Measurements from ENCODE around the gene HIVEP1.

HIVEP1 gene

DNA sequence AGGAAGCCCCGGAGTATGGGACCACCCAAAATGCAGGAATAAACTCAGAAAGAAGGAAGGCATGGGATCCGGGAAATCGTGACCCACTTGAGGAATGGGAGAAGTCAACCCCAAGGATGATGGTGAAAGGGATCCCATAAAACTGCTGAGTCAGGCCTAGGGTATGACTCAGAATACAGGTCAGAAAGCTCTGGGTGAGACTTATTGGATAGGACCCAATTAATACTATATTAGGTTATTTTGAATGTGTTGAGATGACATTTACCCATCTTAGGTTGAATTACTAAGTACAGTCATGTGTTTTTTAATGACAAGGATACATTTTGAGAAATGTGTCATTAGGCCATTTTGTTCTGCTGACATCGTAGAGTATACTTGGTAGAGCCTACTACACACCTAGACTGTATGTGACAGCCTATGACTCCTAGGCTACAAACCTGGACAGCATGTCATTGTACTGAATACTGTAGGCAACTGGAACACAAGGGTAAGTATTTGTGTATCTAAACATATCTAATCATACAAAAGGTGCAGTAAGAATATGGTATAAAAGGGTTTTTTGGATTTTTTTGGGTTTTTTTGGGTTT lies 17.1 kb upstream of the HIVEP1 start:
- no peak for DNase-seq

DNA sequence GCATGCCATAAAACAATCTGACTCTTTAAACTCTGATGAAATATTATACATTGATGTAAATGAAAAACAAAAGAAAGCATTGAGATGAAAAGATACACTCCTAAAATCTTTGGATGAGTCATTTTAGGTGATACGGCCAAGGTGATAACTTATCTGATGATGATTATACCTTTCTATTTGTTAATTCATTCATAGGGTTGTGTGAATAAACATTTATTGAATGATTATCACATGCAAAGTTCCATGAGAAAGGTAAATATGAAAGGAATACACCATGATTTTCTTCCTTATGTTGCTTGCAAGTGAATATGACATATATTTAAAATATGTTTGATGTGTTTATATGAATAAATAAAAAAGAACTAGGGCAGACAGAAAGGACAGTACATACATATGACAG lies 15.4 kb upstream of the HIVEP1 start:
- DNase-seq, result no peak

DNA sequence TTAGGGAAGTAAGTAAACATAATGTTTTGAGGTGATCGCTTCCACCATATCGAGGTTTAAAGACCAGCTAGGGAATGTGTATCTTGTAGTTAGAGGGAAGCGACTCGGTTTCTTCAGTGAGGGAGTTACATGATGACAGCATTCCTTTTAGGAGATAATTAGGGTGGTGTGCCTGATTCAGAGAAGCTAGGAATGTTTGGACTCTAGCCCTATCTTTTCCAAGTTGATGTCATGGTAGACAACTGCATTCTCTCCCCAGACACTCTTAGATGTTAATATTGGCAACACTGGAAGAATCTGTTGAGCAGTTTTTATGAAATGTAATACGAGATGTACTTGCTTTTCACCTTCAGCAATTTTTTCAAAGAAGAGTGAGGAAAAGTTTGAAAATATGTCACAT lies 12.9 kb upstream of the HIVEP1 start:
- no peak for DNase-seq

DNA sequence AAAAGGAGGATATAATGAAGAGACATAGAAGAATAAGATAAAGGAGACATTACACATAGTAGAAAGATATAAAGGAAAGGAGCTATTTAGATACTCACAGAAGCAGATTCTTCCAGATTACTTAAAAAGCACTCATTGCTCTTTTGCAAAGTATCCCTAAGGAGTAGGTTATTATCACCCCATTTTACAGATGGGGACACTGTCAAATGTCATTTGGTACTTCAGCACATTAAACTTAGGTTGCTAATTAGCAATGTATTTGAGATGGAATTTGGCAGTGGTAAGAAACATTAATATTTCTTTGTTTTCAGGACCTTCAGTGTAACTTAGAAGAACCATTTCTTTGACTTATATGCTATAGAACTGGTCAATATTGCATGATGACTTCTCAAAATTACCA lies 11.9 kb upstream of the HIVEP1 start:
- DNase-seq, result no peak

DNA sequence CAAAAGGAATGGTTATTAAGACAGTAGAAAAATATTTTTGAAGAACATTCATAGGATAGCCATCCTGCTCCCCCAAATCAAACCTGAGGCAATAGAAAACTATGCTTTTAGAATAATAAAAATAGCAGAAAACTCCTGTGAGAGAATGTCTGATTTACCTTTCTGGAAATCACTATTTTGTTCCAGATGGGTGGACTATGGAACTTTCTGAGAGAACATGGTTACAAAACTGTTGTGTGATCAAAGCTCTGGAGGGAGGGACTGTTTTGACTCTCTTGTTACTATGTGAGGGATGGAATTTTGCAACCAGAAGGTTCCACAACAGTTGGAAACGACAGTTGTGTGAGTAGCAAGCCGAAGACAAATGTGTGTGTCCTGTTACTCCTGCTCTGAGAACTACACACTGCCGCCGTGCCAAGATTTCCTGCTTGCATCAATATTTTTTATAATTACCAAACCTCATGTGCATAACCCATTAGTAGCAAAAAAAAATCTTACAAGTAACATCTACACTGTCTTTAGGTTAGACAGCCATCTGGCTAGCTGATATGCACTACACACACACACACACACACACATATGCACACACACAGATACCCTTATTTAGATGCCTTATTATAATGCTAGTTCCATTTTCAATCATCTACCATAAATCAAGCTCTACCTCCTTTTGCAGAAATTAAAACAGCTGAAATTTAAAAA lies 11.0 kb upstream of the HIVEP1 start:
- DNase-seq, result peak; percentile 11

DNA sequence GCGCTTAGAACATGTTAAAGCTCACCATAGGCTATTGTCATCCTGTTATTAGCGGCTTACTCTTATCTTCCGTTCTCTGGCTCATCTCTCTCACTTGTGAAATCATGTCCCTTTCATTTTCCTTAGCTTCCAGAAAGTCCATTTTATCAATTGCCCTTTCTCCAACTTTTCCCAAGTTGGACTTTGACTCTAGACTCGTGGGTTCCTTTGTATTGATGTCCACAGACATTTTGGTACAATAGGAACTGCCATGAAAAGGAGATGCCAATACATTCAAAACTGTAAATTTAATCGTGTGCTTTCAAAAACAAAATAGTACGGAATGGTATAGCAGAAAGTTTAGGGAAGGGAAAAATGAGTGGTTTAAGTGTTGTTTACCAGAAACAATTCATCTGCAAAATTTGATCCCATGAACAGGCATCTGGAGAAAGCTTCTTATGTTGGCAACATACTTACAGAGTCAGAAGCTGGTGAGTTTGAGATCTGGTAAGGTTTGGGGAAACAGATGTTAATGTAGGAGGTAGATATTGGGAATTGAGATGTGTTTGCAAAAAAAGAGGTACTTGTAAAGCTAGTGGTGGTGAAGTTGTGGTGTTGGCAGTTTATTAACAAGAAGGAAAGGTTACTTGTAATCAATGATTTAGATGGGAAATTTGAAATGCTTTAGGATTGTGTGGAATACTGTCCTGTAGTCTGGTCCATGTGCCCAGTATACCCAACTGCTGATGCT lies 10.2 kb upstream of the HIVEP1 start:
- DNase-seq, result no peak

DNA sequence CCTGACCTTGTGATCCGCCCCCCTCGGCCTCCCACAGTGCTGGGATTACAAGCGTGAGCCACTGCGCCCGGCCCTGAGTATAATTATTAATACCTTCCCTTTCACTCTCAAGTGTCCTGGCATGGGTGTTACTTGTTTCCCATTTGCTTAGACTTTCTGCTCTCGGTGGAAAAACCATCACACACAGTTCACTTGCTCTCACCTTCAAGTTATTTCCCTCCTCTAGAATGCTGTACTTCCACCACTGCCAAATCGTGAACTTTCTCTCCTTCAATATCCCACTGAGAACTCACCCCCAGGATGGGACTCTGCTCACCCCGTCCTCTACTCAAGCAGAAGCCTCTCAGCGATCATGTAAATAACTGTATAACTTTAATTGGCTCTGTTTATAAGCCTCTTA lies 4.6 kb upstream of the HIVEP1 start:
- peak; percentile 50 for DNase-seq

DNA sequence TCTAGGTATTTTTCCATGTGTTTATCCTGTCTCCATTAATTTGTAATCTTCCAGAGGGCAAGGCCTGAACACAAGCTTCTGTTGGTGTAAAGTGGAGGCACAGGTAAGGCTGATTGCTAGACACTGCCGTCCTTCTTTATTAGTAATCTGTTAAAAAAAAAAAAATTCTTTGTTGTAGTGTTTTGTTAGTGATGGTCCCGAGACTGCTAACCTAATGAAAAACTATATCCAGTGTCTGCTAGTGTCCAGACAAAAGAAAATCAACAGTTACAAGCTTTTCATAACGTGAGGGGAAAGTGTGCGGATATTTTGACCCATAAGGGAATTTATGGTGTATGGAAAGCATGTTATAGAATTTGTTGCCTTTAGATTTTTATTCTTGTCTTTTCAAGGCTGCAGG lies 4.2 kb upstream of the HIVEP1 start:
- no peak for DNase-seq

DNA sequence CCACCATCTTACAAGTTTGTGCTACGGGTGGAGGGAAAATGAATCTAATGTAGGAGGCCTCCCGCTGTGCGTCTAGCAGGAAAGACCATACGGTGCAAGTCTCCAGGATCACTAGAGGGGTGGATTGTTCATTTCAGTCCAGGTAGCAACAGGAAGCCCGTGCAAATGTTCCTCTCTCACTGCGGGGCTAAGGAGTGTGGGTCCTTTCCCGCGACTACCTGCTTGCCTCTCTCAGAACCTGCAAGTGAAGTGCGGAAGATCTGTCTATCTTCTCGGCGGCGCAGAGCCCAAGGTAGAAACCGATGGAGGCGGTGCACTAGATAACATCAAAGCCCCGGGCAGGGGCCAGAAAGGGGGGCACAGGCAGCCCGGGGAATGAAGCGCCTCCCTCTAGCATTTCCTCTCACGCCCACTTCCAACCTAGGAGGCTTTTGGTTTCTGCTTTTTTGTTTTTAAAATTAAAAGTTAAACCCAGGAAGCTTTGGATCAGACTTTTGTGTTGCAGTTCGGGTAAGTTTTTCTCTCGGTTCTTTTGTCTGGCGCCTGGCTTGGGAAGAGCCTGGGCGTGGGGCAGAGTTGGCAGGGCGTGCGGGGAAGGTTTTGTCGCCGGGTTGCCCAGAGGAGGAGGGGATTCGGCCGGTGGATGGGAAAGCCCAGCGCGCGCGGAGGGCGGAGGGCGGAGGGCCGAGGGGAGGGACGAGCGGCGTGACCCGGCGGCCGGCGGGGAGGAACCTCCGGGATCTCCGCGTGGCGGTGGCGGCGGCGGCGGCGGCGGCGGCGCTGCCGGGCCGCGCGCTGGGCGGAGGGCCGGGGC lies 3.5 kb upstream of the HIVEP1 start:
- DNase-seq, result peak; percentile 74

DNA sequence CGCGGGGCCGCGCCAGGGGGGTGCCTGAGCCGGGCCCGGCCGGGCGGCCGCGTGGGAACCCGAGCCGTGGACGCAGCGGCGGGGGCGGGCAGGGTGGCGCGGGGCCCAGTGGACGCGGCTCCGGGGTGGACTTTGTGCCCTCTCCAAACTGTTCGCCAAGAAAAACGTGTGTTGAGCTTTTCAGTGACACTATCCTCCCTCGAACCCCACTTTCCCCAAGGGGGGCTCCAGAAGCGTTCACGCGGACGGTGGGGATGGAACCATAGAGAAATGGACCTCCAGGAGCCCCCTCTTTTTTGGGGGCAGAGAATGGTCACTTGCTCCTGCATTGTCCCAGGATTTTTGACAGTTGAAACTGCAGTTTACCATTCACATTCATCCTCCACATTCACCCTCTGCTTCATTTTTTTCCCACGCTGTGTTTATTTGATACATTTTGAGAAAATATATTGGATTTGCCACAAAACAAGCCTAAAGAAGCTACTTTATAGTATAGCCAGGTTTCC lies 2.9 kb upstream of the HIVEP1 start:
- DNase-seq, result no peak

DNA sequence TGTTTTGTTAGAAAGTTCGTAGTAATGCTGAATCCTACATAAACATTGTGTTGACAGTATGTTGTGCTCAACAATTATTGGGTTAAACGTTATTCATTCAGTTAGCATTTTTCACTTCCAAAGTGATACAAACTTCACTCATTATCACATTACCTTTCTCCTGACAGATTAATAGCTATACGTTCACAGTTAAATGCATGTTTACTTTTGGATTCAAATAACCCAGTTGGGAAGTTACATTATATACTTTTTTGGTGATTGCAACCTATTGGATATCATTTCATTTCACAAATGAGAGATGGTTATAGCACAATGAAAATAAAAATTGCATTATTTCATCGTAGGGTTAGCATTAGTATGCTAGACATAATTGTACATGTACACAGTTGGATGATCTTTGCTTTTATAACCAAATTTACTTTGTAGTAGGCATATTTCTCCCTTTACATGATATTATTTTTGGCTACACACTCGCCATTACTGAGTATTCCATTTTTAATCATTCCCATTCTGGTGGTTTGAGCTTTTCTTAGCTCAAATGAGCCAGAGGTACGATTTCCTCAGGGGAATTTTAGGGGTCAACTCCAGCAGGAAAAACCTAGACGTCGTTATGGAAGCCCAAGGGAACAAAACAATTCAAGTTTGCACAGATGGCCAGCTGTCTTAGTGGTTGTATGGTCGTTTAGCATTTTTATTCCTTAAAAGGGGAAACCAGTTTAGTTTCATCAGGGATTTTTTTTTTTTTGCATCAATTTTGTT lies 2.1 kb upstream of the HIVEP1 start:
- DNase-seq, result peak; percentile 26

DNA sequence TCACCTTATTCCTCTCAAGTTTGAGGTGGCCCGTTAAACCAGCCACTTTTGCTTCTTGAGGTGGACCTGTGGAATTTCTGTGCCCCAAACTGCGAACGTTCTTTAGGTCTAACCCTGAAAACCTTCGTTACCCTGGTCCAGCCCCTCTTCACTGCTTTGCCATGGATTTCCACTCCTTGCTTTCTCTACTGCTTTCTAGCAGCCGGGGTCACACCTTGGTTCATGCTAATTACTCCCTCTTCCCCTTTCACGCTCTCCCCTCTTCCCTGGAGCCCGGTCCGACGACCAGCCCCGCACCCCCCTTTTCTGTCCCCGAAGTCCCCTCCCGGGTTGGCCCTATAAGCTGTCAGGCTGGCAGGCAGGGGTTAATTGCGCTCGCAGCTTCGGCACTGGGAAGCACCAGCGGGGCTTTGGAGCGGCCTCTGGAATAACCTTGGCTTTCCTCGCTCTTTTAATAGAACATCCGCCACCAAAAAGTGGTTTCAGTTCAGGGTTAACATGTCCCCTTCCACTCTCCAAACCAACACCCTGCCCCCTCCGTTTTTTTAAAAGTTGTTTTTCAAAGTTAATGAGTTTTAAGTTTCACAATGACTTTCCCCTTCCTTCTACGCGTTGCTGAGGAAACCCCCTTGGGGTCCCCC lies 1.4 kb upstream of the HIVEP1 start:
- peak; percentile 48 for DNase-seq

DNA sequence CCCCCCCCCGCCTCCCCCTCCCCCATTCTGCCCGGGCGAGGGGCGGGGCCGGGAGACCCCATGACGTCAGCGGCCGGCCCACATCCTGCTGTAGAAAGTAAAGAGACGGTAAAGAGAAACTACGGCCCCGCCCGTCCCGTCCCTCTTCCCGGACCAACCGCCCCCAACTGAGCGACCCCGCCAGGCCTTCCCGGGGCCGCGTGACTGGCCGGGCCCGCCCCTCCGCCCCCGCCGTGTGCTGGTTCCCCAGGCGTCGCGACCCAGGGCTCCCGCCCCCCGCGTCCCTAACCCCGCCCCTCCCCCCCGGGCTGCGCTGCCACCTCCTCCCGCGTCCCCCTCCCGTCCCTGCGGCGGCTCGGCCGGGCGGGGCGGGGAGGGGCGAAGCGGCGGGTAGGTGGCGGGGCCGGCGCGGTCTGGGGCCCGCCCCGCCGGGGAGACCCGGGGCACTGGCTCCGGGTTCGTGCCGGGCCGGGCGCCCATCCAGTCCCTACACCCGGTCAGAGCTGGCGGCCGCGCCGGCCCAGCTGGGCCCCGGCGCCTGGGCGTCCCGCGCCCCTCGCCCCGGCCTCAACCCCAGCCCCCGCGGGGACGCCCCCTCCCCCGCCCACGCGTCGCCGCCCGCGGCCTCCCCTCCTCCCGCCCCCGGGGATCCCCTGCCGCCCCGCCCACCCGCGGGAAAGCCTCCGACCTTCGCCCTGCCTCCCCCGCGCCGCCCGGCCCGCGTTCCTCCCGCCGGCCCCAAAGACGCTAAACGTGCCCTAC lies 655 bp upstream of the HIVEP1 start:
- DNase-seq, result peak; percentile 93

DNA sequence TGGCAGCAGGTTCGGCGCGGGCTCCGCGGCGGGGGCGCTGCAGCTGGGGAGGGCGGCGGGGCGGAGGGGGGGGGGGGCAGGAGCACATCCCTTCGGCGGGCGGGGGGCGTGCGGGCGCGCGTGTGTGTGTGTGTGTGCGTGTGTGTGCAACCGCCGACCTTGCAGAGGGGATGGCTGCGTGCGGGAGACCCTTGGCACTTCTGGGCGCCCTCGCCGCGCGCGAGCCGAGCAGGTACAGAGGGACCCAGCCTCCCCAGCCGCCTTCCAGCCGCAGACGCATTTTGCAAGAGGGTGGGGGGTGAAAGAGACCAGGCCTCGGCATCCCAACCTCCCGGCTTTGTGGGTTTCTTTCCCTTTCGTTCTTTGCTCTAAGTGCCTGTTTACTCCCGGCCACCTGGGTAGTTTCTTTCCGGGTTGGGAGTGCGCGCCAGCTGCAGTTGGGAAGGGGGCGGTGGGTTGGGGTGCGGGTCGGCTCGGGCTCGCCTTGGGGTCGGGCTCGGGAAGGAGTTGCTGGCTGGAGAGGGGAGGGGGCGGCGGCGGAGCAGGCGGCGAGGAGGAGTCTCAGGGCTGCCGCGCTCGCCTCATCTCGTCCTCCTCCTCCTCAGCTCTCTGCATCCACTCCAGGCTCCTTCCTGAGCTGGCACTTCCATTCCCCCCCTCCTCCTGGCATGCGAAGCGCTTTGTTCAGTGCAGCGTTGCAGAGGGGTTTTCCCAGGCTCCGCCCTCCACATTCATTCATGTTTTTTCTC lies 620 bp downstream of the HIVEP1 start:
- DNase-seq, result peak; percentile 93

DNA sequence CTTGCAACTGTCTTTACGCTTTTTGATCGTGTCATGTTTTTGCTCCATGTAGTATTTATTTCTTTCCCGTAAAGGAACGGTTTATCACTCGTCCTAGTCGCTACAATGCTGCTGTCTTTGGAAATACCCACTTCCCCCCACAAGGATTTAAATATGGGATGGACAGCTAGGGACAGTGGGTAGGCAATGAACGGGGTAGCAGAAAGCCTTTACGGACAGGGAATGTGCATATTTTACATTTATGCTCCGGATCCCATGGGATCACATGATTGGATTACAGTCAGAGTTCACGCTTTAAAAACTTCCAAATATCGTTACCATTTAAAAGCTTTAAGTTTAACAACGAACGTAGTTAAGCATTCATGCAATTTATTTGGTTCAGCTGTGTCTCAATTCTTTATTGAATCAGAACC lies 1.2 kb downstream of the HIVEP1 start:
- no peak for DNase-seq

DNA sequence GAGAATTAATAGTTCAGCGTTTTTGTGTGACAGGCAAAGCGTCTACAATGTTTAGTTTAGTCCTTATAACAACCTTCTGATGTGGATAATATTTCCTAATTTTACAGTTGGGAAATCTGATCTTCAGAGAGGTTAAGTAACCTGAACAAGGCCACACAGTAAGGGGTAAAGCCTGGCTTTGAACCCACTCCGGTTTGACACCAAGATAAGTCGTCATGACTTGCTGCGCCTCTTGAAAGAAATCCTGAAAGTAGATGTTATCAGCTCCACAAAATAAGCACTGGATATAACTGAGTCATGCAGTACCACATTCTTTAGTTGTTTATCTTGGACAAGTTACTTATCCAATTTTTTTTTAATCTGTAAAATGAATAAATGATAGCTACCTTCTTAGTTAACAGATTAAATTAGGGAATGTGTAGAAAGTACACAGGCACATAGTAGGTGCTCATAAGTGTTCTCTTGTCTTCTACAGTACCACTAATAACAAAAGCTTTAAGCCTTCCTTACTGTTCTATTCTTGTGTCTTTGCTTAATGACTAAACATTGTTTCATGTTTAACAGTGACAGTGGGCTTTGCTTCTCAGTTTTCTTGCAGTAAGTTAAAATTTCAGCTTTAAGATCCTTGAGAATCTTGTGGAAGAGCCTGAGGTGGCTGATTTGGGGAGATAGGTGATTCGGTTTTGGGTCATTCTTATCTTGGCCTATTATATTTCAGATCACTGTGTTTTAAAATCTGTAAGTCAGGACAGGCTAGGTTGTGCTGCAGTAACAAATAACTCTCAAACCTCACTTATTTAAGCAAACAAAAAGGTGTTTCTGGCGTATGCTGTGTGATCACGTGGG lies 2.1 kb downstream of the HIVEP1 start:
- DNase-seq, result peak; percentile 45

DNA sequence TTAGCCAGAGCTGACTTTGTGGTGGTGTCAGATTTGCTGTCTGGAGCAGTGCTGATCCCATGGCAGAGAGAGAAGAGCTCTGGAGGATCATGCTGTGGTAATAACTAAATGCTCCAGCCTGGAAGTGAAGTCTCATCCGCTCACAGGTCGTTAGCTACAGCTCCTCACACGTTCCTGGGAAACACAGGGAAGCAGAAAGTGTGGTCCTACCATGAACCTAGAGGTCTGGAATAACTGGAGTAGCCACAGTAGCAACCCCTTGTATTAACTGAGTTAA lies 2.7 kb downstream of the HIVEP1 start:
- DNase-seq, result no peak

DNA sequence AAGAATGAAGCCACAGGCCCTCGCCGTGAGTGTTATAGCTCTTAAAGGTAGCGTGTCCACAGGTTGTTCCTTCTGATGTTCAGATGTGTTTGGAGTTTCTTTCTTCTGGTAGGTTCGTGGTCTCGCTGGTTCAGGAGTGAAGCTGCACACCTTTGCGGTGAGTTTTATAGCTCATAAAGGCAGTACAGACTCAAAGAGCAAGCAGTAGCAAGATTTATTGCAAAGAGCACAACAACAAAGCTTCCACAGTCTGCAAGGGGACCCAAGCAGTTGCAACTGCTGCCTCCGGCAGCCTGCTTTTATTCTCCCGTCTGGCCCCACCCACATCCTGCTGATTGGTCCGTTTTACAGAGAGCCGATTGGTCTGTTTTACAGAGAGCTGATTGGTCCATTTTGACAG lies 5.2 kb downstream of the HIVEP1 start:
- no peak for DNase-seq

DNA sequence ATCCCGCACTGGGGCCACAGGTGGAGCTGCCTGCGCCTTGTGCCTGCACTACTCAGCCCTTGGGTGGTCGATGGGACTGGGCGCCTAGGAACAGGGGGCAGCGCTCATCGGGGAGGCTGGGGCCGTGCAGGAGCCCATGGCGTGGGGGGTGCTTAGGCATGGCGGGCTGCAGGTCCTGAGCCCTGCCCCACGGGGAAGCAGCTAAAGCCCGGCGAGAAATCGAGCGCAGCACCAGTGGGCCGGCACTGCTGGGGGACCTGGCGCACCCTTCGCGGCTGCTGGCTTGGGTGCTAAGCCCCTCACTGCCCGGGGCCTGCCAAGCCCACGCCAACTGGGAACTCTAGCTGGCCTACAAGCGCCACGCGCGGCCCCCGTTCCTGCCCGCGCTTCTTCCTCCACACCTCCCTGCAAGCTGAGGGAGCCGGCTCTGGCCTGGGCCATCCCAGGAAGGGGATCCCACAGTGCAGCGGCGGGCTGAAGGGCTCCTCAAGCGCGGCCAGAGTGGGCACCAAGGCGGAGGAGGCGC lies 5.8 kb downstream of the HIVEP1 start:
- no peak for DNase-seq

Measured in kidney glomerular epithelial cell (primary cell).